ENCODE data around the gene EIF3F. TPM values are rescaled to one million over a fixed set of nuclear protein-coding genes. Genes with fewer than 3 reads are reported as not detected.

Gene EIF3F
- total RNA-seq, 1 donor from 2014 or later = 327 TPM

DNA sequence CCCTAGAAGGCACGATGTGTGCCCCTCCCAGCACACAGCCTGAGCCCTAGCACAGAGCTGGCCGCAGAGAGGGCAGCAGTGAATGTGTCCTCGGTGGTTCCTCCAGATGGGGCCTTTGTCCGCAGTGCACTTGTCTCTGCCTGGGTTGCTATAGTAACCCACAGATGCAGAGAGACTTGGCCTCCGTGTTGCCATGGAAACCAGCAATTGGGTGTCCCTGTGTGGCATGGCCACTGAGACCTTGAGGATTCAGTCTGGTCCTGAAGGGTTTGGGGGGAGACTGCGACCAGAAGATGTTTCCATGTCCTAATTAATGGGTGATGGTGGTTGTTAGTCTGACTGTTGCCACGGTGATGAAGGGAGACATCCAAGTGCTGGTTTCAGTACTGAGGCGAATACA lies 51.3 kb downstream of the EIF3F start:
- Mint-ChIP-seq H3K9me3 (ENCODE audit: unreplicated experiment) (no peaks in the 10 kb centered on the region), H3K4me3 (ENCODE audit: unreplicated experiment) (no peak overlapping the region), H3K4me1 (ENCODE audit: unreplicated experiment) (peaks cover 7% of the 10 kb centered on the region), H3K27me3 (ENCODE audit: unreplicated experiment) (peaks cover 31% of the 10 kb centered on the region), H3K36me3 (ENCODE audit: unreplicated experiment) (no peaks in the 10 kb centered on the region), H3K27ac (ENCODE audit: unreplicated experiment) (no peak overlapping the region)
- TF ChIP-seq, protein P1, sequence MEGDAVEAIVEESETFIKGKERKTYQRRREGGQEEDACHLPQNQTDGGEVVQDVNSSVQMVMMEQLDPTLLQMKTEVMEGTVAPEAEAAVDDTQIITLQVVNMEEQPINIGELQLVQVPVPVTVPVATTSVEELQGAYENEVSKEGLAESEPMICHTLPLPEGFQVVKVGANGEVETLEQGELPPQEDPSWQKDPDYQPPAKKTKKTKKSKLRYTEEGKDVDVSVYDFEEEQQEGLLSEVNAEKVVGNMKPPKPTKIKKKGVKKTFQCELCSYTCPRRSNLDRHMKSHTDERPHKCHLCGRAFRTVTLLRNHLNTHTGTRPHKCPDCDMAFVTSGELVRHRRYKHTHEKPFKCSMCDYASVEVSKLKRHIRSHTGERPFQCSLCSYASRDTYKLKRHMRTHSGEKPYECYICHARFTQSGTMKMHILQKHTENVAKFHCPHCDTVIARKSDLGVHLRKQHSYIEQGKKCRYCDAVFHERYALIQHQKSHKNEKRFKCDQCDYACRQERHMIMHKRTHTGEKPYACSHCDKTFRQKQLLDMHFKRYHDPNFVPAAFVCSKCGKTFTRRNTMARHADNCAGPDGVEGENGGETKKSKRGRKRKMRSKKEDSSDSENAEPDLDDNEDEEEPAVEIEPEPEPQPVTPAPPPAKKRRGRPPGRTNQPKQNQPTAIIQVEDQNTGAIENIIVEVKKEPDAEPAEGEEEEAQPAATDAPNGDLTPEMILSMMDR (IDR thresholded peaks at IDR 0.05) = no peak
- no peak for DNase-seq (ENCODE audit: extremely low spot score, unreplicated experiment)

DNA sequence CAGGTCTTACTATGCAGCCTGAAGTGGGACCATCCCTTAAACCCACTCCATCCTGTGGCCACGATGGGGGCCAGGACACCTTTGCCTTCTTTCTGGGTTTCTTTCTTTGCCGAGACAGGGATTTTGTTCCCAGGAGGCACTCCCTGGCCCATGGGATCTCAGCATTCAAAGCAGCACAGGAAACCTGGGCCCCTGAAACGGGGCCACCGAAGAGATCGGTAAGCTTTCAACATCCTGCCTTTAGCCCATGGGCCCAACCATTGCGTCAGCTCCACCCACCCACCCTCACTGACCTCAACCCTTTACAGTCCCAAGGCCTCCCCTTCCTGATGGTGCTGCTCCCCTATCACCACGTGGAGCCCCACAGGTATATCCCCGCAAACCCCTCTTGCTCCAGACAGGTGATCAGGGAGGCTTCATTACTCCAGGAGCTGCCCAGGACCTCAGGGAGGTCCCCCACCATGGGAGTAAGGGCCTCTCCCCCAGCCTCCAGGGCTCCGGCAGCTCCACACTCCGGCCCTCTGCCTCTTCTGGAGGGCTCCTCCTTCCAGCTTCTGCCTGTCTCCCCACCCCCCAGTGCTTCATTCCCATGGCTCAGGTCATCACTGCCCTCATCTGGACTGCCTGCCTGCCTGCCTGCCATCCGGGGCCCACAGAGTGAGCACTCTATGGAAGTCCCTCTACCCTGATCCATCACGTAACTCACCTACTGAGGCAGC lies 51.8 kb downstream of the EIF3F start:
- TF ChIP-seq, protein P1 (IDR thresholded peaks at IDR 0.05) = no peak
- Mint-ChIP-seq H3K4me1 (ENCODE audit: unreplicated experiment) (peaks cover 5% of the 10 kb centered on the region), H3K36me3 (ENCODE audit: unreplicated experiment) (no peaks in the 10 kb centered on the region)

DNA sequence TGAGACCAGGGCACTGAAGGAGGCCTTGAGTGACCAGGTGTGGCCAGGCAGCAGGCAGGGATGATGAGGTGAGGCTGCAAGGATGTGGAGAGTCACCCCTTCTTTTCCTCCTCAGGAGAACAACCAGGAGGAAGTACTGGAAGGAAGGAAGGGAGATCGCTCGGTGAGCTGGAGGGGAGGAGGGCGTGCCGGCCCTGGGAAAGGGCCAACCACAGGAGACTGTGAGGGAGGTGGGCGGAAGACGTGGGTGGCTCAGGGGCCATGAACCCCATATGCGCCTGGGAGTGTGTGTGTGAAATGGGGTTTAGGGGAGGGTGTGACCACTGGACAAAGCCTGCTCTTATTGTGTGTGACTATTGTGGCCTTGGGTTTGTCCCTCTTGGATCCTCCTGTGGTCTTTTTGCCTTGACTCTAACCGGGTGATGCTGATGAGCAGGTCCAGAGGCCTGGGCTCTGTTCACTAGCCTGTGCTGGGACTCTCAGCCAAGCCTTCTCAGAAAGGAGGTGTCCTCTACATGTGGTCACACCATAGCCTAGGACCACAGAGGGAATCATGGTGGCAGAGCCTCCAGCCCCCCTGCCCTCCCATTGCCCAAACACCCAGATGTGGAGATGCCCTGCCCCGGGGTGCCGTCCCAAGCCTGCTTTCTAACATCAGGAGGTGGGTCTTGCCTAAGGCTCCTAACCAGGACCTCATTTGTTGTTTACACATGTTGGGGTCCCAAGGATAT lies 52.6 kb downstream of the EIF3F start:
- peak; percentile 80 for DNase-seq (ENCODE audit: extremely low spot score, unreplicated experiment)
- Mint-ChIP-seq H3K27me3 (ENCODE audit: unreplicated experiment) (peaks cover 44% of the 10 kb centered on the region), H3K36me3 (ENCODE audit: unreplicated experiment) (no peaks in the 10 kb centered on the region), H3K27ac (ENCODE audit: unreplicated experiment) (no peak overlapping the region), H3K4me1 (ENCODE audit: unreplicated experiment) (peaks cover 5% of the 10 kb centered on the region), H3K9me3 (ENCODE audit: unreplicated experiment) (no peaks in the 10 kb centered on the region), H3K4me3 (ENCODE audit: unreplicated experiment) (no peak overlapping the region)
- TF ChIP-seq, protein P1 (IDR thresholded peaks at IDR 0.05) = no peak

More for the DNA sequence above, 51.8 kb downstream of the EIF3F start:
- DNase-seq (ENCODE audit: extremely low spot score, unreplicated experiment) = peak; percentile 73
- peaks cover 36% of the 10 kb centered on the region for H3K27me3 Mint-ChIP-seq (ENCODE audit: unreplicated experiment)
- no peak overlapping the region for H3K4me3 Mint-ChIP-seq (ENCODE audit: unreplicated experiment)
- H3K9me3 Mint-ChIP-seq (ENCODE audit: unreplicated experiment) = no peaks in the 10 kb centered on the region
- no peak overlapping the region for H3K27ac Mint-ChIP-seq (ENCODE audit: unreplicated experiment)

DNA sequence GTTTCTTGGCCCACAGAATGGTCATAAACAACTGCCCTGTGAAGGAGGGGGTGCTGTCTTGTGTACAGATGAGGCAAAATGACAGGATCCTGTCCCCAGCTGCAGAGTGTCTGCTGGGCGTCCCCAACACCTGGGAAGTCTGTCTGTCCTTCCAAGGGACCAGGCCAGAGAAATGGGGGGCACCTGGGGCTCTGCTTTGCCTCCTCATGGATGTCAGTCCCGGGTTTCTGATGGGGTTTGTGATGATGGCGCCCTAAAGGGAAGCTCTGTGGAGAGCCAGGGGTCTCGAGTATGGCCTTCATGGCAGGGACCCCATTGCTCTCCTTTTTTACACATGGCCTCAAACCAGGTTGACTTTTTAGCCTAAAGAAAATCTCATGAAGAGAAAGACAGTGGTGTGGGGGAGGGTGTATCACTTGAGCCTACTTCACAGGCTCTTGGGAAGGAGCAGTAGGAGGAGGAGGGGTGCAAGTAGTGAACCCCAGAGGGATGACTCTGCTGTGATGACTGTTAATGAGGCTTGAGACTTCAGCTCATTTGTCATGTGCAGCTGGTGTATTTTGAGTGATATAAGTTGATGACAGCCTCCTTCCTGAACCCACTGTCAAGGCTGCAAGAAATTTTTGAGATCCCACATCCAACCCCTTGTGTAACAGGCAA lies 53.3 kb downstream of the EIF3F start:
- Mint-ChIP-seq H3K27ac (ENCODE audit: unreplicated experiment) (no peak overlapping the region), H3K4me1 (ENCODE audit: unreplicated experiment) (peaks cover 2% of the 10 kb centered on the region), H3K36me3 (ENCODE audit: unreplicated experiment) (no peaks in the 10 kb centered on the region), H3K27me3 (ENCODE audit: unreplicated experiment) (peaks cover 51% of the 10 kb centered on the region), H3K4me3 (ENCODE audit: unreplicated experiment) (no peak overlapping the region), H3K9me3 (ENCODE audit: unreplicated experiment) (no peaks in the 10 kb centered on the region)
- TF ChIP-seq, protein P1 (IDR thresholded peaks at IDR 0.05) = no peak
- DNase-seq (ENCODE audit: extremely low spot score, unreplicated experiment) = peak; percentile 70

DNA sequence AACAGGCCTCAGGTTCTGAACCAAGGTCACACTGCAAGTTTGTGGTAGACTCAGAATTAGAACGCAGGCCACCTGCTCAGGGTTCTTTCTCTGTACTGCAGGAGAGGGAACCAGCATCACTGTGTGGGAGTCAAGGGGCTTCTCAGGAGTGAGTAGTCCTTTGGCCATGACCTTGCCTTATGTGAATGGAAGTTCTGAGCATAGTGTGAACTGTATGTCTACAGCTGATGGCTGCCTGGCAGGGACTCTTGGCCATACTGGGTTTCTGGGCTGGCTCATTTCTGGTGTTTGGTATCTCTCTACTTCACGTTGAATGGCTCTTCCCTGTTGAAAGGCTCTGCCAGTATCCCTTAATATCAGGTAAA lies 53.8 kb downstream of the EIF3F start:
- Mint-ChIP-seq H3K27ac (ENCODE audit: unreplicated experiment) (no peak overlapping the region), H3K27me3 (ENCODE audit: unreplicated experiment) (peaks cover 55% of the 10 kb centered on the region), H3K9me3 (ENCODE audit: unreplicated experiment) (no peaks in the 10 kb centered on the region), H3K4me1 (ENCODE audit: unreplicated experiment) (no peaks in the 10 kb centered on the region), H3K4me3 (ENCODE audit: unreplicated experiment) (no peak overlapping the region), H3K36me3 (ENCODE audit: unreplicated experiment) (no peaks in the 10 kb centered on the region)
- TF ChIP-seq, protein P1 (IDR thresholded peaks at IDR 0.05) = no peak
- DNase-seq (ENCODE audit: extremely low spot score, unreplicated experiment) = peak; percentile 68

Data from osteocyte (in vitro differentiated cells).